ENCODE results near the gene MESP1.

Gene MESP1

GRCh38 chr15:89776274-89777072 is 25.4 kb upstream of the MESP1 start, which contains the start of gene MESP2:
Gene MESP2 (plus strand): TSS chr15:89776332. CDS start chr15:89776358, 26 bp downstream.
- Histone ChIP-seq H3F3A (ENCODE audit: insufficient read depth) (no peaks in the 10 kb centered on the region), H3K4me2 (ENCODE audit: low read depth, low read length, poor library complexity, severe bottlenecking) (peak within 1 kb of the TSS; percentile 9), H3K9me2 (replicated peaks; ENCODE audit: insufficient read depth, low read length) (no peaks in the 10 kb centered on the region), H3K36me3 (ENCODE audit: low read length) (no peaks in the 10 kb centered on the region), H4K20me1 (ENCODE audit: low read depth, low read length) (no peaks in the 10 kb centered on the region), H3K9ac (ENCODE audit: low read length) (no peak within 1 kb of the TSS), H3K79me2 (ENCODE audit: insufficient read depth, low read length) (no peaks in the 10 kb centered on the region), H3K9me3 (ENCODE audit: insufficient read depth, low read length) (no peaks in the 10 kb centered on the region), H2AFZ (ENCODE audit: low read depth, low read length, severe bottlenecking) (no peak within 1 kb of the TSS), H3K27me3 (ENCODE audit: low read length) (no peaks in the 10 kb centered on the region), H3K4me3 (ENCODE audit: insufficient read depth, low read length, poor library complexity, severe bottlenecking) (no peak within 1 kb of the TSS), H3K27ac (ENCODE audit: low read depth, low read length) (no peak within 1 kb of the TSS)
- TF ChIP-seq EZH2phosphoT487 (conservative IDR thresholded peaks at IDR 0.05; ENCODE audit: low read length): no peak
- TF ChIP-seq, protein P1, sequence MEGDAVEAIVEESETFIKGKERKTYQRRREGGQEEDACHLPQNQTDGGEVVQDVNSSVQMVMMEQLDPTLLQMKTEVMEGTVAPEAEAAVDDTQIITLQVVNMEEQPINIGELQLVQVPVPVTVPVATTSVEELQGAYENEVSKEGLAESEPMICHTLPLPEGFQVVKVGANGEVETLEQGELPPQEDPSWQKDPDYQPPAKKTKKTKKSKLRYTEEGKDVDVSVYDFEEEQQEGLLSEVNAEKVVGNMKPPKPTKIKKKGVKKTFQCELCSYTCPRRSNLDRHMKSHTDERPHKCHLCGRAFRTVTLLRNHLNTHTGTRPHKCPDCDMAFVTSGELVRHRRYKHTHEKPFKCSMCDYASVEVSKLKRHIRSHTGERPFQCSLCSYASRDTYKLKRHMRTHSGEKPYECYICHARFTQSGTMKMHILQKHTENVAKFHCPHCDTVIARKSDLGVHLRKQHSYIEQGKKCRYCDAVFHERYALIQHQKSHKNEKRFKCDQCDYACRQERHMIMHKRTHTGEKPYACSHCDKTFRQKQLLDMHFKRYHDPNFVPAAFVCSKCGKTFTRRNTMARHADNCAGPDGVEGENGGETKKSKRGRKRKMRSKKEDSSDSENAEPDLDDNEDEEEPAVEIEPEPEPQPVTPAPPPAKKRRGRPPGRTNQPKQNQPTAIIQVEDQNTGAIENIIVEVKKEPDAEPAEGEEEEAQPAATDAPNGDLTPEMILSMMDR (IDR thresholded peaks at IDR 0.05; ENCODE audit: insufficient read depth, low read length, poor library complexity, severe bottlenecking): no peak

DNA sequence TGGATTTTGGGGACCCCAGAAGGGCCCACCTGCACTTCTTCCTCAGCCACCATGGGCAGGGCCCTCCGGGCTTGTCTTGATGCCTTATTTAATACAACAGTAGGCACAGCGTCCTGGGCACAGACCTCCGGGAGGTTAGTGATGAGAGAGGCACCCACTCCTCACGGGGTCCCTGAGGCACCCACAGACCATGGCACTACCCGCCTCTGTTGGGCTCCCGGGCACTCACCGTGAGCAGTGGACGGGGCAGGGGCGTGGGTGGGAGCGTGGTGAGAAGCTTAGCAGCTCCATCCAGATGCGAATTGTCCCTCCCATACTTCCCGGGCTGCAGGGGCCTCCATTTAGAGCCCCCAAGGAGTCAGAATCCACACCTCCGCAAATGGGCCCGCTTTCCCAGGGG is 24.8 kb upstream of the MESP1 start:
- no peaks in the 10 kb centered on the region for H4K20me1 ChIP-seq (ENCODE audit: low read depth, low read length)
- no peaks in the 10 kb centered on the region for H3K9me3 ChIP-seq (ENCODE audit: insufficient read depth, low read length)
- no peaks in the 10 kb centered on the region for H3K79me2 ChIP-seq (ENCODE audit: insufficient read depth, low read length)
- no peak overlapping the region for H2AFZ ChIP-seq (ENCODE audit: low read depth, low read length, severe bottlenecking)
- H3F3A ChIP-seq (ENCODE audit: insufficient read depth): no peaks in the 10 kb centered on the region
- no peaks in the 10 kb centered on the region for H3K9me2 ChIP-seq (replicated peaks; ENCODE audit: insufficient read depth, low read length)
- TF ChIP-seq, protein P1 (IDR thresholded peaks at IDR 0.05; ENCODE audit: insufficient read depth, low read length, poor library complexity, severe bottlenecking): no peak
- TF ChIP-seq EZH2phosphoT487 (conservative IDR thresholded peaks at IDR 0.05; ENCODE audit: low read length): no peak
- H3K4me3 ChIP-seq (ENCODE audit: insufficient read depth, low read length, poor library complexity, severe bottlenecking): no peak overlapping the region
- no peaks in the 10 kb centered on the region for H3K27me3 ChIP-seq (ENCODE audit: low read length)
- H3K9ac ChIP-seq (ENCODE audit: low read length): no peak overlapping the region
- H3K36me3 ChIP-seq (ENCODE audit: low read length): no peaks in the 10 kb centered on the region
- H3K4me2 ChIP-seq (ENCODE audit: low read depth, low read length, poor library complexity, severe bottlenecking): no peak overlapping the region
- H3K27ac ChIP-seq (ENCODE audit: low read depth, low read length): no peak overlapping the region

- Histone ChIP-seq H3K4me2 (ENCODE audit: low read depth, low read length, poor library complexity, severe bottlenecking) (no peak overlapping the region), H3K27ac (ENCODE audit: low read depth, low read length) (no peak overlapping the region), H3K9me2 (replicated peaks; ENCODE audit: insufficient read depth, low read length) (no peaks in the 10 kb centered on the region), H4K20me1 (ENCODE audit: low read depth, low read length) (no peaks in the 10 kb centered on the region), H3K4me3 (ENCODE audit: insufficient read depth, low read length, poor library complexity, severe bottlenecking) (no peak overlapping the region), H3K79me2 (ENCODE audit: insufficient read depth, low read length) (no peaks in the 10 kb centered on the region), H3K27me3 (ENCODE audit: low read length) (no peaks in the 10 kb centered on the region), H3K9me3 (ENCODE audit: insufficient read depth, low read length) (no peaks in the 10 kb centered on the region), H2AFZ (ENCODE audit: low read depth, low read length, severe bottlenecking) (no peak overlapping the region), H3K9ac (ENCODE audit: low read length) (no peak overlapping the region), H3F3A (ENCODE audit: insufficient read depth) (no peaks in the 10 kb centered on the region), H3K36me3 (ENCODE audit: low read length) (no peaks in the 10 kb centered on the region)
- TF ChIP-seq, protein P1 (IDR thresholded peaks at IDR 0.05; ENCODE audit: insufficient read depth, low read length, poor library complexity, severe bottlenecking): no peak
- no peak for TF ChIP-seq EZH2phosphoT487 (conservative IDR thresholded peaks at IDR 0.05; ENCODE audit: low read length)
These were observed 23.4 kb upstream of the MESP1 start for GRCh38 chr15:89774492-89774891.
